Measurements from ENCODE around the gene COL9A1. TPM values are rescaled to one million over a fixed set of nuclear protein-coding genes. Genes with fewer than 3 reads are reported as not detected.

The COL9A1 gene
- total RNA-seq, 1 experiment from 2014 or later, result not detected

- TF ChIP-seq RAD21 (IDR thresholded peaks at IDR 0.05; ENCODE audit: low read depth) (no peak), EGR1 (IDR thresholded peaks at IDR 0.05; ENCODE audit: low read depth) (no peak), EZH2 (IDR thresholded peaks at IDR 0.05) (no peak), CEBPB (IDR thresholded peaks at IDR 0.05; ENCODE audit: low read depth) (no peak)
Observed at GRCh38 chr6:70286905-70287304, 16.0 kb downstream of the COL9A1 start (continued).

DNA sequence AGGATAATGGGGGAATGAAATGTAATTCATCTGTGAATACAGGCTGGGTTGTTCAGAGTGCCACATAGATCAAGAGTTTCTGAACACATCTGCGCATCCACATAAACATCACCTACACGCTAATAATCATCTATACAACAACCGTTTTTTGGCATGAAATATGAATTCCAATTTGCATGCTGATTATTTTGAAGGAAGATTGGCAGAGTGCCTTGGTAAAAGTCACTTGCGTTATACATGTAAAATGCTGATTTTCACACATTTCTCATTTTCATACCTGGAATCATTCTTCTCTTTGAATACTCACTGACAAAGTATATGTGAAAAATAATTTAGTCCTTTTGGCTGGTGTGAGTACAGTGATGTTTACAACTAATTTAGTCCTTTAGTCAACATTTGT lies 17.7 kb downstream of the COL9A1 start:
- ChIA-PET CTCF (no interaction called here), RAD21 (ENCODE audit: low non-redundant PET in 1 of 2, low total read pairs in 2 of 2, uncharacterized antibody in 2 of 2, unreplicated experiment in 2 of 2) (no interaction called here), POLR2A (no interaction called here)
- Histone ChIP-seq H3K9ac (ENCODE audit: low read length) (no peak overlapping the region), H3K9me2 (ENCODE audit: insufficient read depth) (no peaks in the 10 kb centered on the region), H3K27ac (ENCODE audit: low read depth, low read length) (no peak overlapping the region), H4K20me1 (ENCODE audit: insufficient read depth) (no peaks in the 10 kb centered on the region), H3K4me1 (ENCODE audit: control insufficient read depth in 1 of 2, insufficient read depth in 2 of 2, low read length in 2 of 2) (no peaks in the 10 kb centered on the region), H2AFZ (ENCODE audit: low read depth, low read length, poor library complexity, severe bottlenecking) (no peak overlapping the region), H3K79me2 (ENCODE audit: insufficient read depth, low read length) (no peaks in the 10 kb centered on the region), H3K27me3 (ENCODE audit: insufficient read depth, low read length) (peaks cover 54% of the 10 kb centered on the region), H3K4me3 (replicated peaks in 1 of 2; ENCODE audit: low read depth in 1 of 2, low read length in 2 of 2) (no peak overlapping the region), H3K9me3 (ENCODE audit: control insufficient read depth in 1 of 2, insufficient read depth in 1 of 2, low read depth in 1 of 2, low read length in 2 of 2) (no peaks in the 10 kb centered on the region), H3K4me2 (ENCODE audit: low read length) (no peak overlapping the region), H3K36me3 (ENCODE audit: control insufficient read depth in 1 of 2, insufficient read depth in 2 of 2, low read length in 2 of 2) (no peaks in the 10 kb centered on the region; a peak in 1 of 4 replicates)
- no TSS peak for BruUV-seq (replicated peaks)
- TF ChIP-seq EZH2phosphoT487 (IDR thresholded peaks at IDR 0.05; ENCODE audit: borderline replicate concordance), result no peak
- TF ChIP-seq MAX (IDR thresholded peaks at IDR 0.05), result no peak
- TF ChIP-seq EGR1 (IDR thresholded peaks at IDR 0.05; ENCODE audit: low read depth), result no peak
- TF ChIP-seq POLR2A (IDR thresholded peaks at IDR 0.05; ENCODE audit: borderline replicate concordance, extremely low read depth, insufficient read depth, insufficient read length), result no peak
- no peak for TF ChIP-seq YY1 (IDR thresholded peaks at IDR 0.05; ENCODE audit: extremely low read depth, insufficient replicate concordance, low read depth, low read length)
- TF ChIP-seq RAD21 (IDR thresholded peaks at IDR 0.05; ENCODE audit: low read depth), result no peak
- TF ChIP-seq SRF (IDR thresholded peaks at IDR 0.05; ENCODE audit: low read depth), result no peak
- no peak for TF ChIP-seq CTCF (IDR thresholded peaks at IDR 0.05 in 2 of 3, conservative IDR thresholded peaks at IDR 0.05 in 1 of 3; ENCODE audit: borderline replicate concordance in 1 of 3, insufficient read depth in 1 of 3, low read depth in 2 of 3, low read length in 2 of 3)
- TF ChIP-seq JUND (IDR thresholded peaks at IDR 0.05), result no peak
- no peak for TF ChIP-seq FOSL1 (IDR thresholded peaks at IDR 0.05; ENCODE audit: low read depth)
- TF ChIP-seq CBX3 (IDR thresholded peaks at IDR 0.05; ENCODE audit: low read depth), result no peak
- TF ChIP-seq, protein P1, sequence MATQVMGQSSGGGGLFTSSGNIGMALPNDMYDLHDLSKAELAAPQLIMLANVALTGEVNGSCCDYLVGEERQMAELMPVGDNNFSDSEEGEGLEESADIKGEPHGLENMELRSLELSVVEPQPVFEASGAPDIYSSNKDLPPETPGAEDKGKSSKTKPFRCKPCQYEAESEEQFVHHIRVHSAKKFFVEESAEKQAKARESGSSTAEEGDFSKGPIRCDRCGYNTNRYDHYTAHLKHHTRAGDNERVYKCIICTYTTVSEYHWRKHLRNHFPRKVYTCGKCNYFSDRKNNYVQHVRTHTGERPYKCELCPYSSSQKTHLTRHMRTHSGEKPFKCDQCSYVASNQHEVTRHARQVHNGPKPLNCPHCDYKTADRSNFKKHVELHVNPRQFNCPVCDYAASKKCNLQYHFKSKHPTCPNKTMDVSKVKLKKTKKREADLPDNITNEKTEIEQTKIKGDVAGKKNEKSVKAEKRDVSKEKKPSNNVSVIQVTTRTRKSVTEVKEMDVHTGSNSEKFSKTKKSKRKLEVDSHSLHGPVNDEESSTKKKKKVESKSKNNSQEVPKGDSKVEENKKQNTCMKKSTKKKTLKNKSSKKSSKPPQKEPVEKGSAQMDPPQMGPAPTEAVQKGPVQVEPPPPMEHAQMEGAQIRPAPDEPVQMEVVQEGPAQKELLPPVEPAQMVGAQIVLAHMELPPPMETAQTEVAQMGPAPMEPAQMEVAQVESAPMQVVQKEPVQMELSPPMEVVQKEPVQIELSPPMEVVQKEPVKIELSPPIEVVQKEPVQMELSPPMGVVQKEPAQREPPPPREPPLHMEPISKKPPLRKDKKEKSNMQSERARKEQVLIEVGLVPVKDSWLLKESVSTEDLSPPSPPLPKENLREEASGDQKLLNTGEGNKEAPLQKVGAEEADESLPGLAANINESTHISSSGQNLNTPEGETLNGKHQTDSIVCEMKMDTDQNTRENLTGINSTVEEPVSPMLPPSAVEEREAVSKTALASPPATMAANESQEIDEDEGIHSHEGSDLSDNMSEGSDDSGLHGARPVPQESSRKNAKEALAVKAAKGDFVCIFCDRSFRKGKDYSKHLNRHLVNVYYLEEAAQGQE (IDR thresholded peaks at IDR 0.05; ENCODE audit: low read depth), result no peak
- no peak for TF ChIP-seq CEBPB (IDR thresholded peaks at IDR 0.05; ENCODE audit: low read depth)
- no peak for TF ChIP-seq POLR2AphosphoS5 (IDR thresholded peaks at IDR 0.05; ENCODE audit: low read depth, low read length)
- TF ChIP-seq SIN3A (IDR thresholded peaks at IDR 0.05; ENCODE audit: low read depth), result no peak
- intact Hi-C loops (cut with micrococcal nuclease), result no loop called here
- DNase-seq (ENCODE audit: low read depth, low spot score) (no peak), ATAC-seq (no peak)

Measured in HCT116 (cell line).